GM10248 (cell line): ENCODE results near the gene GPR15LG.
"Not testable (repeated sequence)": the region's sequence is repeated elsewhere in the genome, so short reads cannot be mapped to it uniquely, and the experiment has no call there.

Experiments used
- CTCF ChIA-PET: fragments of 300-600 bp; sonication (Branson Sonifier 250); formaldehyde crosslinking; extraction: SDS; loops from one replicate; lab custom pipeline; 2021; ENCODE audit warnings: antibody characterized with exemption; lab: Yijun Ruan, JAX
- POLR2A ChIA-PET: fragments of 350-650 bp; sonication (Branson Sonifier 250); formaldehyde crosslinking; extraction: SDS; loops from one replicate; lab custom pipeline; 2020; ENCODE audit warnings: antibody characterized with exemption; lab: Yijun Ruan, JAX
- DNase-seq: peaks from one replicate; pipeline ENCODE4 v3.0.0; 2012; ENCODE audit errors: extremely low spot score
- CTCF ChIP-seq: IDR thresholded peaks from 2 replicates; pipeline ENCODE4 v1.5.1; 2012; ENCODE audit warnings: mild to moderate bottlenecking, low read depth; ENCODE audit errors: extremely low read depth, missing control alignments, control extremely low read depth

Gene GPR15LG

GRCh38 chr10:84160663-84161362 lies 12.8 kb upstream of the GPR15LG start:
- CTCF ChIA-PET: interaction anchor here (1.1 to 4.8 kb wide), 7 partner anchors 8 to 54 kb away, joined by 3 to 40 read pairs (median 6); partner anchors contain the start of gene GHITM
- TF ChIP-seq CTCF: peak; percentile 17

GRCh38 chr10:84163996-84164395 lies 9.6 kb upstream of the GPR15LG start:
- ChIA-PET POLR2A (no interaction called here), CTCF (interaction anchor here (1.0 to 8.5 kb wide), 6 partner anchors 9 to 373 kb away, joined by 3 to 62 read pairs (median 4); partner anchors contain the start of gene GPR15LG)
- TF ChIP-seq CTCF: no peak
- DNase-seq: no peak

More at GRCh38 chr10:84160663-84161362, 12.8 kb upstream of the GPR15LG start:
- no peak for DNase-seq
- POLR2A ChIA-PET: no interaction called here

- POLR2A ChIA-PET: no interaction called here
- TF ChIP-seq CTCF: no peak
- CTCF ChIA-PET: interaction anchor here (0.8 to 8.5 kb wide), 7 partner anchors 10 to 372 kb away, joined by 3 to 62 read pairs (median 4); no protein-coding TSS in a partner anchor
These were observed 9.2 kb upstream of the GPR15LG start for GRCh38 chr10:84164442-84164841.

GRCh38 chr10:84166620-84167288 lies 6.8 kb upstream of the GPR15LG start:
- ChIA-PET POLR2A (interaction anchor here (1.5 kb wide), 1 partner anchor 19 kb away, joined by 8 read pairs; no protein-coding TSS in a partner anchor), CTCF (interaction anchor here (0.8 to 8.5 kb wide), 3 partner anchors 11 to 25 kb away, joined by 3 to 62 read pairs (median 4); no protein-coding TSS in a partner anchor)
- DNase-seq: no peak
- no peak for TF ChIP-seq CTCF

More at GRCh38 chr10:84164442-84164841, 9.2 kb upstream of the GPR15LG start:
- no peak for DNase-seq

GRCh38 chr10:84167289-84167653 lies 6.3 kb upstream of the GPR15LG start:
- POLR2A ChIA-PET: interaction anchor here (1.5 kb wide), 1 partner anchor 19 kb away, joined by 8 read pairs; no protein-coding TSS in a partner anchor
- CTCF ChIA-PET: interaction anchor here (0.8 to 8.5 kb wide), 4 partner anchors 12 to 35 kb away, joined by 3 to 62 read pairs (median 4); no protein-coding TSS in a partner anchor
- DNase-seq: not testable (repeated sequence)

- POLR2A ChIA-PET, DNase-seq: not testable (repeated sequence)
- CTCF ChIA-PET: interaction anchor here (0.9 to 8.5 kb wide), 9 partner anchors 9 to 96 kb away, joined by 3 to 62 read pairs (median 7); partner anchors contain the start of gene CDHR1
These were observed 5.2 kb upstream of the GPR15LG start for GRCh38 chr10:84168382-84168781.

- CTCF ChIA-PET: interaction anchor here (8.5 kb wide), 1 partner anchor 23 kb away, joined by 62 read pairs; no protein-coding TSS in a partner anchor
- POLR2A ChIA-PET: not testable (repeated sequence)
These were observed 2.4 kb upstream of the GPR15LG start for GRCh38 chr10:84171237-84171636.

GRCh38 chr10:84171700-84172466 lies 1.7 kb upstream of the GPR15LG start:
- CTCF ChIA-PET: interaction anchor here (0.6 to 2.0 kb wide), 2 partner anchors 9 to 13 kb away, joined by 3 to 4 read pairs; no protein-coding TSS in a partner anchor
- peak; percentile 19 for DNase-seq
- POLR2A ChIA-PET: not testable (repeated sequence)

More at GRCh38 chr10:84171237-84171636, 2.4 kb upstream of the GPR15LG start:
- not testable (repeated sequence) for DNase-seq
